Hematopoietic multipotent progenitor cell treated with erythropoietin and hydrocortisone succinate and interleukin-3 and kit ligand, for 15 days (in vitro differentiated cells): ENCODE data around the gene MINDY1.

Source experiments
- DNase-seq: peaks from one replicate; pipeline ENCODE4 v3.0.0-alpha.2; 2015; ENCODE audit warnings: low spot score

MINDY1 gene

DNA sequence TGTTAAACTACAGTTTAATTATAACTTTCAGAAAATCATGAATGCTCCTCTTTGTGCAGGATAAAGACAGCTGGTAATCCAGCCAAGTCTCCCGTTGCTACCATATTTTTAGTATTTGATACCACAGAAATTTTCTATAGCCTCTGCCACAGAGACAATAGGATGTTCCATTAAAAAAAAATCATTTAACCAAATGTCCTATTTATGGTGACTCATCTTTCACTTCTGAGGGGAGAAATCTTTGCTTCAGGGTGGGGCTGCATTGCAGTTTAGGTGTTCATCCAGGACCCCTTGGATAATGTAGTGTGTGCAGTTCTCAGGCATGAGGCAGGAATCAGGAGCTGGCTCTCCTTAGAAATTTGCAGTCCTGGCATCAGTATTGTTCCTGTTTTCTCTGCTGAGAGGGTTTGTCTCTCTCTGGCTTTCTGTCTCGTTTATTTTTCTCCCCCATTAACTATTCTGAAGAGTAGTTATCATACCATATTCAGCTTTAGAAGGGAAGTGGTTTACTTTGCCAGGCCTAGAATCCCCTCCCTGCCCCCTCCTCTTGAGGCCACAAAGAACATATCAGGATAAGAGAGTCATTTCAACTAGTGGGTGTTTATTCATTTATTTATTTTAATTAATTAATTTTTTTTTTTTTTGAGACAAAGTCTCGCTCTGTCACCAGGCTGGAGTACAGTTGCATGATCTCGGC, 4.6 kb upstream of the MINDY1 start:
- DNase-seq = no peak

GRCh38 chr1:151010346-151010726, 3.6 kb upstream of the MINDY1 start:
- no peak for DNase-seq

GRCh38 chr1:151009674-151010345, 3.1 kb upstream of the MINDY1 start:
- no peak for DNase-seq

- no peak for DNase-seq
Observed at GRCh38 chr1:151009206-151009587, 2.5 kb upstream of the MINDY1 start.

DNA sequence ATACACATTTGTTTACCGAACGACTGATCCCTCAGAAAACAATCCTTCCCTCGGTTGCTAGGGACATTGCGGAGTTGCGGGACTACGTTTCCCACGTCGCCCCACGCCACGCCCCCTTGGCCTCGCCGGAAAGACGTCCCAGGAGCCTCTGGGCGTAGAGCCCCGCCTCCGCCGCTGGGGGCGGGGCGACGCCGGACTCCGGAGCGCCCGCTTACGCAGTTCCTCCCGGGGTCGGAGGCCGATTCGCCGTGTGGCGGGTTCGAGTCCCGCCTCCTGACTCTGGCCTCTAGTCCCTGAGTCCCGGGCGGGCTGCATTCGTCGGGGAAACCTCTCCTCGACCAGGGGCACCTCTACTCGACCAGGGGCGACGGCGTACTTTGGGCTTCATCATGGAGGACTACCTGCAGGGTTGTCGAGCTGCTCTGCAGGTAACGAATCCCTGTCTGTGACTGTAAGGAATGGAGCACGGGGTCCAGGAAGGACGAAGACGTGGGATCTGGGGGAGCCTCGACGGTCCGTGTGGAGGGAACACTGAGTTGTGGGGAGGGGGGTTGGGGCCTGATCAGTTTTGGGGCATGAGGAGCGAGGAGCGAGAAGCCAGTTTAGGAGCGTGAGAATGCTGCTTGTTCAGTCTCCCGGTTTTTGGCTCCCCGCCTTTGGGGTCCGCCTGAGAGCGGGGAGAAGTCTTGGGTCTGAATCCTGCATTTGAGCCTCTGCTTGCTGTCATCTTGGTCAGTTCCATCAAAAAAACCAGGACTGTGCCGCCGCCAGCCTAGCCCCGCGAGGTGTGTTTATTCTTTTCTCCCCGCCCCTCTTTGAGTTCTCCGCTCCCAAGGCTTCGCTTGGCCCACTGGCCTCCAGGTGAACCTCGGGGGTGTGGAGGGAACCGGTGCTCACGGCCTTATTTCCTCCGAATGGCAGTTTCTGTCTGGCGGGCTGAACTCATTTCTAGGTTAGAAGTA, 1.8 kb upstream of the MINDY1 start, which contains the start of gene PRUNE1:
Gene PRUNE1 (plus strand): TSS at position 206 of the 962 bp plus-strand sequence. CDS start 184 bp downstream, at position 390.
- peak; percentile 97 for DNase-seq

- no peak for DNase-seq
Observed at GRCh38 chr1:151007853-151008243, 1.1 kb upstream of the MINDY1 start.

DNA sequence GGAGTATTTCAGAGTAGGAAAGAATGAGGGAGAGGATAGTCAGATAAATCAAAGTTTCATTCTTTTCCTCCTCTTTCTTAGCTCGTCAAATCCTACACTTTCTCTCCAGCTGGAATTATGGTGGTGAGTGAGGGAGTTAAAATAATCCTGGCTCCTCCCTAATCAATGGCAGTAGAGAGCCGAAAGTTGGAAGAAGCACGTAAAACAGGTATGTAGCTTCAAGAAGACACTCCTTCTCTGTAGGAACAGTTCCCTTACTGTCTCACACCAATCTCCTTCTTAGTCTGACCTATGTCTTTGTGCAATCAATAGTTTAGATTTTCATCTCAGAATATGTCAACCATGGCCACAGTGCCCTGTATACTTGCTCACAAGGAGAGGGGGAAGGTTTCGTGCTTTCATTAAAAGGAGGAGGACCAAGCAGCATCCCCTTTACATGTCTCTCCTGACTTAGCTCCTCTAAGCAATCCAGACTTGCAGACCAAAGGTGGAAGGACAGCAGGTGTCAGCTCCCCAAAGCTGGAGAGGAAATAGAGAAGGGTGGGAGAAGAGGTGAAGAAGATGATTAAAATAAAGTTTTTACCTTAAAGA, 878 bp downstream of the MINDY1 start:
- DNase-seq = no peak

DNA sequence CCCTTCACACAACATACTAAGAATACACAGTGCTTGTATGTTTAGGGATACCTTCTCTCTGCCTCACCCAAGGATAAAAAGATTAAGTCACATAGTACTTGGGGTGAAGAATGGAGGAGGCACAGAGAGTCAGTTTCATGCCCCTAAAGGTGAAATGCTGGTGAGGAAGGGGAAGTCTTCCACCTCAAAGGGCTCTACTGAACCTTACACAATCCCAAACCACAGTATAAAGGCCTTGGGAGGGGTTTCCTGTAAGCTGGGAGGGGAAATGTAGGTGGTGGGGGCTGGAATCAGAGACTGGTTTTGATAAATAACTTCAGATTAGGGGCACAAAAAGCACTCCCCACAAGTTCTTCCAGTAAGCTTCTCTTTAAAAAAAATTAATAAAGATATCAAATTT, 3.5 kb downstream of the MINDY1 start:
- DNase-seq = no peak

DNA sequence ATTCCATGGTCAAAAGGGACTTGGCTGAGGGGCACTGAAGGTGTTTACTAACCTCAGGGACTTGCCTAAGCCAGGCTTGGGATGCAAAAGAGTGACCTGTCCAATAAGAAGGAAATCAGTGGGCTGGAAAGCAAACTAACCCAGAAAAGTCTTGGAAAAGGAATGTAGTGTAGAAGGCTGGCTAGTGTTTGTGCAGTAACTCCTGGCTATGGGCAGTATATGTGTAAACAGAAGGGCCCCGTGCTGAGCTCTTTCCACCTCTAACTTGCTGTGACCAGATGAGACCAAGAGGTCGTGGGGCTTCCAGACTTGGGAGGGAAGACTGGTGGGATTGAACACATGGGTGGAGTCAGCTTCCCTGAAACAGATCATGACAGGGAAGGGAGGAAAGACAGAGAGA, 4.1 kb downstream of the MINDY1 start:
- no peak for DNase-seq

DNA sequence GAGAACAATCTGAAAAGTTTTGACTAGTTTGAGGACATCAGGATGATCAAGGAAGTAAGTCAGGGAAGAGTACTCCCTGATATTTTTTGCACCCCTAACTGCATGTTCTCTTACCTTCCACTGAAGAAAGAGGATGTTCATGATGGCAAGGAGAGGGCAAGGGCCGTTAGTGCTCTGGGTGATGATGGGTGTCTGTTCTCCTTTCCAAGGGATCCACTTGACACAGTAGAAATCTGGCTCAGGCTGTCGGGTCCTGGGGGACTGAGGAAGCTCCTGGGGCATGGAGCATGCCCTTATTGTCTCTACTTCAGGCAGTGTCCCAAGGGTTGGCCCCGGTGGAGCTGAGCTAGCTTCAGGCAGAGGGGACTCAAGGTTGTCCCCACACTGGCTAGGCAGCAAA, 4.7 kb downstream of the MINDY1 start:
- DNase-seq = no peak

- DNase-seq = no peak
Observed at GRCh38 chr1:151001602-151002001, 5.1 kb downstream of the MINDY1 start.

DNA sequence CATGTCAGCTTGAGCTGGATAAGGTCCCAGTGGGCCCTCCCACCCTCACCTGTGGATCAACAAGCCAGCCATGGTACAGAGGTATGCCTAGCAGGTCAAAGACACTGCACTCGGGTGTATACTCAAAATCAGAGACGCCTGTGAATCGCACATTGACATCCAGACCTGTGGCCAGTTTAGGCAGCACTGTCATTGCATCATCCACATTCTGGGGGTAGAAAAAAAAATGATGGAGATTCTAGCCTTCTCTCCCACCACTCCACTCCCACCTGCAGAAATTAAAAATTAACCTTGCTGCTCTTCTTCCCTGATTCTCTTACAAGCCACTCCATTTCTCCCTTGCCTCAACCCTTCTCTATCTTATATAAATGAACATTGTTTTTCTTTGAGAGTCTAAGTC, 6.3 kb downstream of the MINDY1 start:
- no peak for DNase-seq

DNA sequence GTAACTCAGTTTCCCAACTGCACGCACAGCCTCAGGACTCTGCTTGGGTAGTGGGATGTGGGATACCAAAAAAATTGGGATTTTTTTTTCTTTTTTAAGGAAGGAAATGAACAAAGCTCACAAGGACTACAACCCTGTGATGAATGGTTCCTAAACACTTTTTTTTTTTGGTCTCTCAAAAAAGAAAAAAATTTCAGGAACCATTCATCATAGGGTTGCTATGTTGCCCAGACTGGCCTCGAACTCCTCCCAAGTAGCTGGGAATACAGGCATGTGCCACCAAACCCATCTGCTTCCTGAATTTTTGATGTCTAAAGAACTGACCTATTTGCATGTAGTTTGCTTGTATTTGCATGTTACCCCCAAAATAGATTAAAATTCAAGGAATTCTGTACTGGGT, 6.8 kb downstream of the MINDY1 start:
- no peak for DNase-seq

GRCh38 chr1:150999051-150999674, 7.5 kb downstream of the MINDY1 start:
- DNase-seq = no peak

DNA sequence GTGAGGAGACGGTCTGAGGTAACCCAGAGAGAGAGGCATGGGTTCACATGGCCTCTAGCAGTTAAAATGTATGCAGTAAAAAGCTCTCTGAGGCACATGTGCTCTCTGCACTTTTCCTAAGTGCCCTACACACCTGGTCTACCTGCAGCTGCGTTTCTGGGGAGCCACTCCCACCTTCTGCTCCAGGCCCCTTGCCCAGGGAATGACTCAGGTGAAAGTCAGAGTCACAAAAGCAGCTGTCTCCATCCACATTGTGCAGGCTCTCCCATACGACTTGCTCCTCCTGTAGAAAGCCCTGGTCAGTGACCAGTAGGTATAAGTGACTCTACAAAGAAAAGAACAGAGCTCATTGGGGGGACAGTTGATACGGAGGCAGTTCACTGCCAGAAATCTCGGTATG, 8.8 kb downstream of the MINDY1 start:
- DNase-seq = no peak

DNA sequence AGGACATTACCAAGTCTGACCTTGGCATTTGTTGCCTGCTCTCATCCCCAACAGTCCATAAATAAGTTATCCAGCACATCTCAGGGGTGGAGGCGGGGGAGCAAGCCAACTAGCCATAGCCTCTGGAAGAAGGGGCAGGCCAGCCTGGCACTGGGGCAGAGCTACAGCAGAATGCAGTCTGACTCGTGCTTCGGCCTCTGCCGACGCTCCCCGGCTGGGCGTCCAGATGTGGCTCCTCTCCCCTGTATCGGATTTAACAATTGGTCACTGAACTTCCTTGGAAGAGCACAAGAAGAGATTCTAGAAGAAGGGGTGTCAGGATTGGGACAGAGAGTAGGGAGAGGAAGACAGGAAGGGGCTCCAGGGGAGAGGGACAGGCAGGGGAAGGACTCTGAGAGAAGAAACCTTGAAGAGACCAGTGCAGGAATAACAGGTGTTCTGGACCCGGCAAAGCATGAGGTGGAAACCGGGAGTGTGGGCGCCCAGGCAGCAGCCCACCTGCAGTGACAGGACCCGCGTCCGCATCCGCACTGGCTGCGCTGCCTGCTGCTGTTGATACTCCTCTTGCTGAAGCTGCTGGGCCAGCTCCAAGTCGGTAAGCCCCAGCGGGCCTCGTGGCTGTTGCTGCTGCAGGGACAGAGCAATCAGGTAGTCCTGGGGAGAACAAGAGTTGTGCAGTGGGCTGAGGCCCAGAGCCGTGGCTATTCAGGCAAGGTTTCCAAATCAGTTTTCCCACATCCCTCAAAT, 9.4 kb downstream of the MINDY1 start:
- DNase-seq = no peak

DNA sequence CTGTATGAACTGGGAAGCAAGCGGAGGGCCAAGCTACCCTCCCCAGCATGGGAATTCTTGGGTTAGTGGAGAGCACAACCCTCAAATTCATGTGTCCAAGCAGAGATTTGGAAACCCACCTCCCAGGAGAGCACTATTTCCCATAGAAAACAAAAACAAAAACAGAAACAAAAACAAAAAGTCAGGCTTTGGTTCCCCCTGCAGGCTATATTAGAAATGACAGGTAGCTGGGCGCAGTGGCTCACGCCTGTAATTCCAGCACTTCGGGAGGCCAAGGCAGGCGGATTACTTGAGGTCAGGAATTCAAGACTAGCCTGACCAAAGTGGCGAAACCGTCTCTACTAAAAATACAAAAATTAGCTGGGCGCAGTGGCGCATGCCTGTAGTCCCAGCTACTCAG, 10.8 kb downstream of the MINDY1 start:
- DNase-seq = peak; percentile 66

DNA sequence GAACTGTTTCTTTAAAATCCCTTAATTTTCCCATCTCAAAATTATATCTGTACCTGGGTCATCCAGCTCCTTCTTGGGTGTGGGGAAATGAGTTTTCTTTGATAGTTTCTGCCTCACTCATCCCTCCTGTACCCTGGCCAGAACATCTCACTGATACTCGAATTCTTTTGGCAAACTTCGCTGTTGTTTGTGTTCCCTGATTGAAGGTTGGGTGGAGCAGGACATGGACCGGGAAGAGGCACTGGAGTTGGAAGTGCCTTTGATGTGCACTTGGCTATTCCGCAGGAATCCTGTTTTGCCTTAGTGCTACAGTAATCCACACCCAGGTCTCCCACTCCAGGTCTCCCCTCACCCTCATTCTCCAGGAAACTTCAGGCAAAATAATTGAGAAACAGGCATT, 11.2 kb downstream of the MINDY1 start:
- no peak for DNase-seq

GRCh38 chr1:150994248-150994647, 12.5 kb downstream of the MINDY1 start:
- DNase-seq = no peak

DNA sequence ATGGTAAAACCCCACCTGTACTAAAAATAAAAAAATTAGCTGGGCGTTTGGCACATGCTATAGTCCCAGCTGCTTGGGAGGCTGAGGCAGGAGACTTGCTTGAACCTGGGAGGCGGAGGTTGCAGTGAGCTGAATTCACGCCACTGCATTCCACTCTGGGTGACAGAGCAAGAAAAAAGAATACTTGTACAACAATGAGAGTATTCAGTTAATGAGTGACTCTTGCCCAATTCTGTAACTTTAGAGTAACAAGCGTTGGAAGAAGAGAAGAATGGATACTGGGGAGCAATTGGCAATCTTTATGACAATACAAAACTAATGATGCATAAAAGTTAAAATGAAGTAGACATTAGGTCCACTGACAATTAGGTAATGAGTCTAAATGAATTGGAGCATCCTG, 14.1 kb downstream of the MINDY1 start:
- no peak for DNase-seq

- no peak for DNase-seq
Observed at GRCh38 chr1:150987924-150988323, 18.8 kb downstream of the MINDY1 start.
